Measurements from ENCODE around the gene CGB1.
A peak's percentile ranks its signal among the peaks of the same experiment; 100 is the strongest.

CGB1 gene

DNA sequence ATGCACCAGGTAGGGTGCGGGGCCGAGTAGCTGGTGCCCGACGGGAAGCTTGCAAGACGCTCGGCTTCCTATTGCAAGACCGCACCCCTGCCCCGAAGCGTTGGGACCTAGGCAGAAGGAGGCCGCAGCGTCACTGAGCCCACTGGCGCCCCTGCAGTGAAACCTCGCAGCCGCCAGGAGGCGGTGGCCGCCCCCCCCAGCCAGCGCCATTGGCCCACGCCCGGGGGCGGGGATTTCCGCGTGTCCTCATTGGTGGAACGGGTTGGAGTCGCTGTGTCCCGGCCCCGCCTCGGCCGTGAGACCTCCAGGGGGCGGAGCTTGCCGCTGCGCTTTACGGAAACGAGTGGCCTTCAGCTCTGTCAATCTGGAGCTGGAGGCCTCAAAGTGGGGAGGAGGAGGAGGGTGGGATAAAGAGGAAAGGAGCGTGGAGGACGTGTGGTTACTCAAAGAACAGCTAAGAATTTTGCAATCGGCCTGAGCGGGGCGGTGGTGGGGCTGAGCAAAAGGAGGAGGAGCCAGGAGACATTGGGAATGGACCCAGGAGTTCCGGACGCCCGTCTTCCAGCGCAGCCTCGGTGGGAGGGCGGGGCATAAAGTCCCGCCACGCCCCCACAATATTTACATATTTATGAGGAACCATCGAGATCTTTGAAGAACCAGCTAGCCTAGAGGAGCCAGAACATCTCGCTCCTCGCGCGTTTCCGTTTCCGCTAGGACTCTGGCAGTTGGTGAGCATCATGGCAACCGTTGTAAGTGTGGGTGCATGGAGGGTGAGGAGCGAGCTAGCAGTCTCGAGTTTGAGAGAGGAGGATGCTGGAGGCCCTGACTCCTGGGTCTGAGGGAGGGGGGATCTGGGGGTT, 43.3 kb downstream of the CGB1 start, which contains the start of the genes GYS1 and RUVBL2:
TSS of gene GYS1 (minus strand) at position 135 of the 860 bp plus-strand sequence. CDS start 197 bp downstream, outside the sequence.
TSS of gene RUVBL2 (plus strand) at position 713 of the 860 bp plus-strand sequence. CDS start at position 738, 25 bp downstream.
- DNase-seq: peak; percentile 99

DNA sequence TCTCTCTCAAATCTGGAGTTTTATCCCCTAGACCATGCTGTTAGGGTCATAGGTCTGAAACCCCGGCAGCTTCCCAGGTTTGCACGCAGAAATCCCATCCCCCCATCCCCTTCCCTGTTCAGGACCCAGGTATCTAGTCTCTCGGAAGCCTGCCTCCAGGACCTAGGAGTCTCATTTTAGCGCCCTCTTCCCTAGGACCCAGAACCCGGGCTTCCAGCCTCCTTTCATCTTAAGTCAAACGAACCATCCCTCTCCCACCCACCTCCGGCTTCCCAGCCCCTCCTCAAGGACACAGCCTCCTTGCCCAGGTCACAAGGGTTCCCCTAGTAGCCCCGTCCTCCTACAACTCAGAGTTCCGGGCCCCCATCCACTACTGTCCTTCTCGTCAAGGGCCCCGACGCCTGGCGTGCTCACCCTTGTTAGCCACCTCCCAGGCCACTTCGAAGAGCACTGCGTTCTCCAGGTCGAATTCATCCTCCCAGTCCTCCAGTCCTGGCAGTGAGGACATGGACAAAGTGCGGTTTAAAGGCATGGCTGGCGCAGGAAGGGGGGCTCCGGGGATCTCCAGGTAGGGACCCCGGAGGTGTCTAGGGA, 44.0 kb downstream of the CGB1 start:
- DNase-seq: no peak

DNA sequence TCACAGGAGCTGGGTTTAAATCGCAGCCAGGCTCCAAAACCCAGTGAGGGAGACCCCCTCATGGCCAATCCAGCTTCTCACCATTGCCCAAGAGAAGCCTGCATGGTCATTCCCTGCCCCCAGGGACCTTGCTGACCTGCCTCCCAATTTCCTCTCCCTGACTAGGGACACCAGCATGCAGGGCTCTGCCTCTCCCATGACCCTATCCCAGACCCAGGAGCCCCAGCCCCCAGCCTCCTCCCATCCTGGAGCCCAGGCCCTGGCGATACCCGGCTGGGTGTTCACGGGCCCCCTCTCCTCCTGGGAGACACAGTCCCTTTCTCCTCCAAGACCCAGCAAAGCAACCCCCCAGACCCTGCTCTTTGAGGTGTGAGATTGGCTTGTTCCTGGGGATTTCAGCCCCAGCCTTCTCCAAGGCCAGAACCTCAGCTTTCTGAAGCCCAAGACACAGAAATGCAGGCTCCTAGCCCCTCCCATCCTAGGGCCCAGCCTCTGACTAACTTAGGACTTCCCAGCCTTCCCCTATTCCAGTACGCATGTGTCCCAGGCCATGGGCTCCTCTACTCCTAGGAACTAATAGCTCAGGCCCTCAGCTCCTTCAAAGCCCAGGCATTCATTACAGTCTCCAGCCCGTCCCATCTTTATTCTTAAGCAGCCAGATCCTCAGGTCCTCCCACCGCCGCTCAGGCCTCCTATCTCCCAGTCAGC, 44.7 kb downstream of the CGB1 start:
- no peak for DNase-seq

DNA sequence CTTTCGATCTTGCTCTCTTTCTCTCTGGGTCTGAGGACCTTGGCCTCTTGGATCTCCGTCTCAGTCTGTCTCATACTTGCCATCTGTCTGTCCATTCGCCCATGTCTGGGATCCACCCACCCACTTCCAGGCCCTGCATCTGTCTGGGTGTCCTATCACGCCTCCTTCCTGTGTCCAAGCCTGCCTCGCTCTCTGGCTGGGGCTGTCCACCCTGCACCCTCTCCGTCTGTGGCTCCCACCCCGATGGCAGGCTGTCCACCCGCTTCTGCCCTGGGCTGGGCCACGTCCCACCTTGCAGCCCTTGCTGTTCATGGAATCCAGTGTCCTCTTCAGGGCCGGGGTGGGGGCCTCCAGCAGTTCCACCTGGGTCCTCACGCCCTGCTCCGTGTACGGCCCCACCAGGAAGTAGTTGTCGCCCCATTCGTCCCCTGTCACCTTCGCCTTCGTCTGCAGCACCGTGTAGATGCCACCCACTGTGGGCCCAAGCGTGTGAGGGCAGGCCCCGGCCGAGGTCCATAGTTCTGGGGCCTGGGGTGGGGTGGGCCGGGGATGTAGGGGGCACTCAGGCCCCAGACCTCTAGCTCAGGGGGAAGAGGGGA, 45.6 kb downstream of the CGB1 start:
- DNase-seq: no peak

DNA sequence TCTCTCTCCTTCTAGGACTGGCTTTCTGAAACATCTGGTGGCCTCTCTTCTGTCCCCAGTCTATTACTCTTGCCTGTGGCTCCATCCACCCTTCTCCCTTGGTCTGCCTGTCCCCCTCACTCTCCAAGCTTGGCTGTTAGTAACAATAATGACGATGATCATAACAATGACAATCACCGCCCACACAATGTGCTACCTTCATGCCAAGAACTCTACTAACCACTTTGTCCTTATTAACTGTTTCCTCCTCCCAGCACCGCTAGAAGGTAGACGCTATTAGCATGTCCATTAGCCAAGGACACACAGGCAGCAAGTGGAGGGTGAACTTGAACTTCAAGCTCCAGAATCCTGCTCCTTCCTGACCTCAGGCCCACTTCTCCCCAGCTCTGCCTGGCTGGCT, 46.3 kb downstream of the CGB1 start:
- no peak for DNase-seq

DNA sequence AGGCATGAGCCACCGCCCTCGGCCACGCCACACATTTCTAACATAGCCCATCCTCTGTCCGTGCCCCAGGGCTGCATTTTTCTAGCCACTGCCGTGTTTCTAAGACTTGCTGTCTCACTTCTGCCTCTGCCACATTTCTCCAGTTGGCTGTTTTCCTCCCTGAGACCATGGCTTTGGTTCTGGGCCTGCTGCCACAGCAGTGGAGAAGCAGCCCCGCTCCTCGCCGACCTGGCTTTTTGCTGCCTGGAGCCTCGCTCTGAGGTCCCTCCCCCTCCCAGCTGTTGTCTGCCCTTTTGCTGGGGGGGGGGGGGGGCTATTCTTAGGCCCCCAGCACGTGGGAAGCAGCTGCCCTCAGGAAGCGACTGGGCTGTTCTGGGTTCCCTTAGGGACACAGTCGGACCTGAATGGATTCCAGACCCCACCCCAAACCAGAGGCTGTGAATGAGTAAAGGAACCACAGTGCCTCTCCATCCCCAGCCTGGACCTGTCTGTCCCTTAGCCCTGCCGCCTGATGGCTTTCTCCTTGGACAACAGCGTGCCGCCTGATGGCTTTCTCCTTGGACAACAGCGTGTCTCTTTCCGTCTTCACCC, 46.9 kb downstream of the CGB1 start:
- DNase-seq: no peak

DNA sequence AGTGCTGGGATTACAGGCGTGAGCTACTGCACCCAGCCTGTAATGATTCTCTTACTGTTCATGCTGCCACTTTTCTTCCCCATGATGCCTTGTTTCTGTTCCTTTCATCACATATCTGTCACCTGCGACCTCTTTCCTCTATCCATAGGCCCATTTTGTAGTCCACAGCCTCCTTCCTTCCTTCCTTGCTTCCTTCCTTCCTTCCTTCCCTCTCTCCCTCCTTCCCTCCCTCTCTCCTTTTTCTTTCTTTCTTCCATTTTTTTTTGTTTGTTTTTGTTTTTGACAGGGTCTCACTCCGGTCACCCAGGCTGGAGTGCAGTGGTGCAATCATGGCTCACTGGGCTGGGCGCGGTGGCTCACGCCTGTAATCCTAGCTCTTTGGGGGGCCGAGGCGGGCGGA, 47.8 kb downstream of the CGB1 start:
- no peak for DNase-seq

DNA sequence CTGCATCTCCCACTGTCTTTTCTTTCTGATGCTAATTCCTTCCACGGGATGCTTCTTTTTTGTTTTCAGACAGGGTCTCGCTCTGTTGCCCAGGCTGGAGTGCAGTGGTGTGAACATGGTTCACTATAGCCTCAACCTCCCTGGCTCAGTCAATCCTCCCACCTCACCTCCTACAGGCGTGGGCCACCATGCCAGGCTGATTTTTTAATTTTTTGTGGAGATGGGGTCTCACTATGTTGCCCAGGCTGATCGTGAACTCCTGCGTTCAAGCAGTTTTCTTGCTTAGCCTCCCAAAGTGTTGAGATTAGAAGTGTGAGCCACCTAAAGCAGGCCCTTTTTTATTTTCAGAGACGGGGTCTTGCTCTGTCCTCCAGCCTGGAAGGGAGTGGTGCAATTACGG, 48.4 kb downstream of the CGB1 start:
- no peak for DNase-seq

DNA sequence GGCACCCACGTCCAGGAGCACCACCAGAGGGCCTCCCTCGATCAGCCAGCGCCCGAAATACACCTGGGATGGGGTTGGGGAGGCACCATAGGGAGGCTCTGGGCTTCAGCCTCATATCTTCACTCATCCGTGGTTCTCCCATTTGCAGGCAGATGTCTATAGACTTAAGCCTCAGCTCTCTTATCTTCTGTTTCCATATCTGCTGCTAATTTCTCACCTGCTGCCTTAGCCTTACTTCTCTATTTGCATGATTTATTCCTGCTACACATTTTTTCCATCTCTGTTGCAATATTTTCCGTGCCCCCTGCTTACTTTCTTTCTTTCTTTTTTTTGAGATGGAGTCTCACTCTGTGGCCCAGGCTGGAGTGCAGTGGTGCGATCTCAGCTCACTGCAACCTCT, 49.4 kb downstream of the CGB1 start:
- DNase-seq: no peak

DNA sequence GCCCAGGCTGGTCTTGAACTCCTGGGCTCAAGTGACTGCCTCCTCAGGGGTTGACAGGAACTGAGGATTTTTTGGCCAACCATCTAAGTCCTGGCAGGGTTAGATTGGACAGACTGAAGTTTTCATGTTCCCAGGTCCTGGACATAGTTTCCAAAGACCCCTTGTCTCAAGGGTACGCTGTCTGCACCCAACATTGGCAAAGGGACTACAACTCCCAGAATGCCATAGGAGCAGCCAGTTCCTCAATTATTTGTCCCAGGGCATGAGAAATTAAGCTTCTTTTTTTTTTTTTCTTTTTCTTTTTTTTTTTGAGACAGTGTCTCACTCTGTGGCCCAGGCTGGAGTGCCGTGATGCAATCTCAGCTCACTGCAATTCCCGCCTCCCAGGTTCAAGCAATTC, 50.5 kb downstream of the CGB1 start:
- no peak for DNase-seq

DNA sequence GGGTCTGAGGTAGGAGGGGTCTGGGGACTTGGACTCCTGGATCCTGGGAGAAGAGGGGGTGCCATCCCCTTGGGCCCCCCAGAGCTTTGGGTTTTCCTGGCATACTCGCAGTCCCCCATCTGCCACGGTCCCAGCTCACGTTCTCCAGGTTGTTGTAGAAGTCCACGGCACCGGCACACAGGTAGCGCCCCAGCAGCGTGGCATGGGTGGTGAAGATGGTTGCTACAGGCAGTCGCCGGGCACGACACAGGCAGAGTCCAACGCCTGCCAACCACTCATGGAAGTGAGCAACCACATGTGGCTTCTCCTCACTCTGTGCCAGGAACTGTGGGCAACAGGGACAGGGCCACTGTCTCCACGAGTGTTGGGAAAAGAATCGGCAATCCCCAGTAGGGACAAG, 51.0 kb downstream of the CGB1 start:
- DNase-seq: no peak

All from NCI-H2029 (cell line).